Measurements from ENCODE around the gene CLDN24.

DNA sequence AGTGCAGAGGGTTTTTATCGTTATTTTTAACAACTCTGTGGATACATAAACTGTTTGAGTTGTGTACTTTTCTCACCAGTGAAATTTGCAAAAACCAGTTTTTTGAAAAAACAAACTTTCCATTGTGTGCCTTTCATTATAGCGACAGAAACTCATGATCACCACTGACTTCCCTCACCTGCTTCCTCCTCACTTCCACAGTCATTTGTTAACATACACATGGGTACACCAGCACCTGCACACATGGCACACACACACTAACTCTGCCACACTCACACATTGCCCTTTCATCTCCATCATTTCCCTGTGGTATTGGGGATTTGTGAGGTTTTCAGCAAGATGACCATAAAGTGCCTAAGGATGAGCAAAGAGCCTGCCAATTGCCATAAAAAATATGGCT lies 22.8 kb downstream of the CLDN24 start:
- TF ChIP-seq, protein P1, sequence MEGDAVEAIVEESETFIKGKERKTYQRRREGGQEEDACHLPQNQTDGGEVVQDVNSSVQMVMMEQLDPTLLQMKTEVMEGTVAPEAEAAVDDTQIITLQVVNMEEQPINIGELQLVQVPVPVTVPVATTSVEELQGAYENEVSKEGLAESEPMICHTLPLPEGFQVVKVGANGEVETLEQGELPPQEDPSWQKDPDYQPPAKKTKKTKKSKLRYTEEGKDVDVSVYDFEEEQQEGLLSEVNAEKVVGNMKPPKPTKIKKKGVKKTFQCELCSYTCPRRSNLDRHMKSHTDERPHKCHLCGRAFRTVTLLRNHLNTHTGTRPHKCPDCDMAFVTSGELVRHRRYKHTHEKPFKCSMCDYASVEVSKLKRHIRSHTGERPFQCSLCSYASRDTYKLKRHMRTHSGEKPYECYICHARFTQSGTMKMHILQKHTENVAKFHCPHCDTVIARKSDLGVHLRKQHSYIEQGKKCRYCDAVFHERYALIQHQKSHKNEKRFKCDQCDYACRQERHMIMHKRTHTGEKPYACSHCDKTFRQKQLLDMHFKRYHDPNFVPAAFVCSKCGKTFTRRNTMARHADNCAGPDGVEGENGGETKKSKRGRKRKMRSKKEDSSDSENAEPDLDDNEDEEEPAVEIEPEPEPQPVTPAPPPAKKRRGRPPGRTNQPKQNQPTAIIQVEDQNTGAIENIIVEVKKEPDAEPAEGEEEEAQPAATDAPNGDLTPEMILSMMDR (IDR thresholded peaks at IDR 0.05): no peak
- no peak for TF ChIP-seq POLR2A (IDR thresholded peaks at IDR 0.05)
- TF ChIP-seq POLR2AphosphoS5 (IDR thresholded peaks at IDR 0.05): no peak
- no peak for TF ChIP-seq EP300 (IDR thresholded peaks at IDR 0.05)
